ENCODE measurements around the gene PLXDC1.

- no peak for TF ChIP-seq ISL1 (CRISPR knock-in tag; IDR thresholded peaks at IDR 0.05)
- TF ChIP-seq ZFP30 (CRISPR knock-in tag; IDR thresholded peaks at IDR 0.05) = no peak
- TF ChIP-seq PATZ1 (CRISPR knock-in tag; IDR thresholded peaks at IDR 0.05; ENCODE audit: borderline replicate concordance) = no peak
- no peak for TF ChIP-seq ESRRG (CRISPR knock-in tag; IDR thresholded peaks at IDR 0.05)
Measured at GRCh38 chr17:39141915-39142664, 9.3 kb downstream of the PLXDC1 start.

Data from SK-N-SH treated with all-trans-retinoic acid at 6 μM for 48 hours (cell line).